ENCODE measurements around the gene FABP7. TPM values are rescaled to one million over a fixed set of nuclear protein-coding genes. Genes with fewer than 3 reads are reported as not detected.

The FABP7 gene
- total RNA-seq, 4 donors from 2014 or later = not detected

- DNase-seq (ENCODE audit: low spot score in 2 of 2) = no peak
- H3K36me3 ChIP-seq = no peaks in the 10 kb centered on the region
- H3K27ac ChIP-seq = no peak overlapping the region
- no peaks in the 10 kb centered on the region for H3K27me3 ChIP-seq
- TF ChIP-seq CTCF (IDR thresholded peaks at IDR 0.05) (no peak), POLR2A (IDR thresholded peaks at IDR 0.05) (no peak), EP300 (IDR thresholded peaks at IDR 0.05) (no peak)
- no peak overlapping the region for H3K4me3 ChIP-seq
- H3K9me3 ChIP-seq = no peaks in the 10 kb centered on the region
- no peaks in the 10 kb centered on the region for H3K4me1 ChIP-seq
- WGBS, 2 donors = 72 to 82% methylated on average over 2 of the region's 2 CpGs
Measured at GRCh38 chr6:122817358-122817757, 37.8 kb downstream of the FABP7 start.

GRCh38 chr6:122817766-122818165 is 38.2 kb downstream of the FABP7 start:
- H3K4me3 ChIP-seq = no peak overlapping the region
- H3K9me3 ChIP-seq = no peaks in the 10 kb centered on the region
- TF ChIP-seq EP300 (IDR thresholded peaks at IDR 0.05) = no peak
- TF ChIP-seq POLR2A (IDR thresholded peaks at IDR 0.05) = no peak
- no peak for TF ChIP-seq CTCF (IDR thresholded peaks at IDR 0.05)
- H3K27me3 ChIP-seq = no peaks in the 10 kb centered on the region
- no peak for DNase-seq (ENCODE audit: low spot score in 2 of 2)
- no peaks in the 10 kb centered on the region for H3K4me1 ChIP-seq
- WGBS, 2 donors = 58 to 67% methylated on average over 4 of the region's 4 CpGs
- no peaks in the 10 kb centered on the region for H3K36me3 ChIP-seq
- no peak overlapping the region for H3K27ac ChIP-seq

DNA sequence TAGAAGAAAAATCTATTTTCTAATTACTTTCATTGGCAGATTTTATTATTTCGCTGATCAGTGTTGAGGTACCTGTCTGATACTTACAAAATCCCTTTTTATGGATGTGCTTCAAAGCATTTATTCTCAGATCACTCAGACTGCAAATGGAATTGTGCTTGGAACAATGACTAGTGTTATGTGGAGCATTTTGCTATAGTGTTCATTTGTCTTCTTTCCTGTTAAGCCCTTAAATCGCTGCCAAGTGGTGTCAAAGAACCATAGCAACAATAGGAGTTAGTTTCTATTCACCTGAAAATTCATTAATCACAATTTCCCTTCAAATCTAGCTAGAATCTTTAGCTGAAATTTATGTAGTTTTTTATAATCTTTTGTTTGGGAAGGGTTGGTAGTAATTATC is 39.4 kb downstream of the FABP7 start:
- Histone ChIP-seq H3K9me3 (no peaks in the 10 kb centered on the region), H3K4me3 (no peak overlapping the region), H3K27ac (no peak overlapping the region), H3K36me3 (no peaks in the 10 kb centered on the region), H3K27me3 (no peaks in the 10 kb centered on the region), H3K4me1 (no peaks in the 10 kb centered on the region)
- TF ChIP-seq EP300 (IDR thresholded peaks at IDR 0.05) (no peak), CTCF (IDR thresholded peaks at IDR 0.05) (no peak), POLR2A (IDR thresholded peaks at IDR 0.05) (no peak)
- DNase-seq (ENCODE audit: low spot score in 2 of 2) = no peak
- WGBS, 2 donors = 80 to 82% methylated on average over 2 of the region's 2 CpGs

DNA sequence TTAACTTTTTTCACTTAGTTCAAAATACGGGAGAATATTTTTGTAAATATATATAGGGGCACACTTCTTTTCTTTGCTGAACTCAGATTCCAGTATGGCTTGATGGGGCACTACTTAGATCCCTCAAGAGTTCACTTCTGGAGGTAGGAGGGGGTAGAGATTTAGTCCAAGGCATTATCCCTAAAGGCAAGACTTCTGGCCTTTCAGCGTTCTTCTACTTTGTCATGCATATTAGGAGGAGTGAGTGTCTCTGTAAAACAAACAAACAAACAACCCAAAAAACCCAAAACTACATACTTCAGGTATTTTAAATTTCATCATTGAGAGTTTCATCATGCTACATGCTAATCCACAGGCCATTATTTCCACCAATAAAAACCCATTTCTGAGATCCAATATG is 41.6 kb downstream of the FABP7 start:
- no peak for DNase-seq (ENCODE audit: low spot score in 2 of 2)
- no peak overlapping the region for H3K4me3 ChIP-seq
- H3K4me1 ChIP-seq = no peaks in the 10 kb centered on the region
- WGBS, 2 donors = 50 to 65% methylated on average over 2 of the region's 2 CpGs
- no peaks in the 10 kb centered on the region for H3K36me3 ChIP-seq
- H3K9me3 ChIP-seq = no peaks in the 10 kb centered on the region
- H3K27me3 ChIP-seq = no peaks in the 10 kb centered on the region
- H3K27ac ChIP-seq = no peak overlapping the region
- no peak for TF ChIP-seq CTCF (IDR thresholded peaks at IDR 0.05)
- no peak for TF ChIP-seq POLR2A (IDR thresholded peaks at IDR 0.05)
- TF ChIP-seq EP300 (IDR thresholded peaks at IDR 0.05) = no peak

- 62 to 69% methylated on average over 5 of the region's 5 CpGs for WGBS, 2 donors
- TF ChIP-seq POLR2A (IDR thresholded peaks at IDR 0.05) (no peak), EP300 (IDR thresholded peaks at IDR 0.05) (no peak), CTCF (IDR thresholded peaks at IDR 0.05) (no peak)
- DNase-seq (ENCODE audit: low spot score in 2 of 2) = no peak
- H3K36me3 ChIP-seq = no peaks in the 10 kb centered on the region
- H3K9me3 ChIP-seq = no peaks in the 10 kb centered on the region
- no peaks in the 10 kb centered on the region for H3K27me3 ChIP-seq
- H3K4me3 ChIP-seq = no peak overlapping the region
- H3K27ac ChIP-seq = no peak overlapping the region
- H3K4me1 ChIP-seq = no peaks in the 10 kb centered on the region
Measured at GRCh38 chr6:122825163-122825562, 45.6 kb downstream of the FABP7 start.

Data from tibial nerve (tissue), 4 donors.